Dedifferentiated amniotic fluid mesenchymal stem cell (primary cell): ENCODE results near the gene PLIN1.
"Not testable (repeated sequence)": the region's sequence is repeated elsewhere in the genome, so short reads cannot be mapped to it uniquely, and the experiment has no call there.

Experiments used
- DNase-seq: peaks from one replicate; pipeline ENCODE4 v3.0.0-alpha.2; 2016; ENCODE audit errors: extremely low spot score

PLIN1 gene, protein sequence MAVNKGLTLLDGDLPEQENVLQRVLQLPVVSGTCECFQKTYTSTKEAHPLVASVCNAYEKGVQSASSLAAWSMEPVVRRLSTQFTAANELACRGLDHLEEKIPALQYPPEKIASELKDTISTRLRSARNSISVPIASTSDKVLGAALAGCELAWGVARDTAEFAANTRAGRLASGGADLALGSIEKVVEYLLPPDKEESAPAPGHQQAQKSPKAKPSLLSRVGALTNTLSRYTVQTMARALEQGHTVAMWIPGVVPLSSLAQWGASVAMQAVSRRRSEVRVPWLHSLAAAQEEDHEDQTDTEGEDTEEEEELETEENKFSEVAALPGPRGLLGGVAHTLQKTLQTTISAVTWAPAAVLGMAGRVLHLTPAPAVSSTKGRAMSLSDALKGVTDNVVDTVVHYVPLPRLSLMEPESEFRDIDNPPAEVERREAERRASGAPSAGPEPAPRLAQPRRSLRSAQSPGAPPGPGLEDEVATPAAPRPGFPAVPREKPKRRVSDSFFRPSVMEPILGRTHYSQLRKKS

DNA sequence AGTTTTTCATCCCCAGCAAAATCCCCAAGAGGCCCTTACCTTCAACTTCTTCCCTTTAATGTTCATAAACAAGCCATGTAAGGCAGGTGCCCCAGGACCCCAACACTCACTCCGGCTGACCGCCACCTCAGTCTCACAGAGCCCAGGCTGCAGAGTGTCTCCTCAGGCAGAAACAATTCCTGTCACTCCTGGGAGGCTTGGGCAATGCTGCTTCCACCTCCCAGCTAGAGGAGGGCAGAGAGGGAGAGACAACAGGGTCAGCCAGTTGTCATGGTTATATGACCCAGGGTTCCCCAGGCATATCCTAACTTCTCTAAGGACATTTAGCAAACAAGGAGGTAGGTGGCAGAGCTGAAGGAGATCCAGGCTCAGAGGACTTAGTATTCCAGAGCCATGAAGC, at the start of gene PLIN1:
Gene PLIN1 (minus strand): TSS at position 156 of the 400 bp plus-strand sequence. CDS start 1,878 bp downstream, outside the sequence.
- no peak for DNase-seq

DNA sequence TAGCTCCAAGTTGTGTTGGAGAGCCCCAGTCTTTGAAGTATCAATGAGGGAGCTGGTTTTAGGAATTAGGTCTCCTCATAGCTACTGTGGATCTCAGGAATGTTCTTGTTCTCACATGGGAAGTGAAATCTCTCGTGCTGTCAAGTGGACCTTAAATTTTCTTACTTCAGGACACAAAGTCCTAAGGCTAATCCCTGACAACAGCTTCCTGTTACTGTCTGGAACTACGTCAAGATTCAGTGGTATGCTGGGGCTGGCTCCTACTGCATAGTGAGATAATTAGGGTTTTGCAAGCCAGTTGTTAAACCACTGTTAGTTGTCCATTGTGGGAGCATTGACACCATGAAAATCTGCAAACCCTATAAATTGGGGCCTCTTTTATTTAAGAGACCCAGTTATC, 49.1 kb upstream of the PLIN1 start:
- DNase-seq = no peak

DNA sequence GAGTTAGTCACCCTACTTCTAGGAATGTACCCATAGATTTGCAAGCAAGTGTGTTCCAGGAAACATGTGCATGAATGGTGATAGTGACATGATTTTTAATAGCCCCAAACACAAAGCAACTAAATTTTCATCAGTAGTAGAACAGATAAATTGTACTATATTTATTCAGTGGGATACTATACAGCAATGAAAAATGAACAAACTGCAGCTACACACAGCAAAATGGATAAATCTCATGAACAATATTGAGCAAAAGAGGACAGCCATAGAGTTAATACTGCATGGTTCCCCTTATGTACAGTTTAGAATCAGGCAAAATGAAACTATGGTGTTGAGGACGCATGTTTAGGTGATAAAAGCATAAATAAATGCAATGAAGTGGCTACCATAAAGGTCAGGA, 45.9 kb upstream of the PLIN1 start:
- no peak for DNase-seq

DNA sequence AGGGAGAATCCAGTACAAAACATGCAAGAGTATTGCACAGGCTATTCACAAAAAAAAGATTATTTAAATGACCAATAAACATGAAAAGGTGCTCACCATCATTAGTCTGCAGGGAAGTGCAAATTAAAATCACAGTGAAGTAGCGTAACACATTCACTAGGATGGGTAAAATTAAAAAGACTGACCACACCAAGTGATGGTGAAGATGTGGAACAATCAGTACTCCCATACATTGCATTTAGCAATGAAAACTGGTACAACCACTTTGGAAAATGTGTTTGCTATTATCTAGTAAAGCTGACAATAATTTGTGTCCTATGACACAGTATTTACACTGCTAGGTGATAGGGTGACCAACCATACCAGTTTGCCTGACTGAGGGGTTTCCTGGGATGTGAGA, 45.5 kb upstream of the PLIN1 start:
- DNase-seq = no peak

DNA sequence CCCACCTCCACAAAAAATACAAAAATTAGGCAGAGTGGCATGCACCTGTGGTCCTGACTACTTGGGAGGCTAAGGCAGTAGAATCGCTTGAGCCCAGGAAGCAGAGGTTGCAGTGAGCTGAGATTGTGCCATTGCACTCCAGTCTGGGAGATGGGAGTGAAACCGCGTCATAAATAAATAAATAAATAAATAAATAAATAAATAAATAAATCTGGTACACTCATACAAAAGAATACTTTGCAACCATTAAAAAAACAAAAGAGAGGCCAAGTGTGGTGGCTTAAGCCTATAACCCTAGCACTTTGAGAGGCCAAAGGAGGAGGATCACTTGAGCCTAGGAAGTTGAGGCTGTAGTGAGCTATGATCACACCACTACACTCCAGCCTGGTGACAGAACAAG, 43.9 kb upstream of the PLIN1 start:
- DNase-seq = no peak

DNA sequence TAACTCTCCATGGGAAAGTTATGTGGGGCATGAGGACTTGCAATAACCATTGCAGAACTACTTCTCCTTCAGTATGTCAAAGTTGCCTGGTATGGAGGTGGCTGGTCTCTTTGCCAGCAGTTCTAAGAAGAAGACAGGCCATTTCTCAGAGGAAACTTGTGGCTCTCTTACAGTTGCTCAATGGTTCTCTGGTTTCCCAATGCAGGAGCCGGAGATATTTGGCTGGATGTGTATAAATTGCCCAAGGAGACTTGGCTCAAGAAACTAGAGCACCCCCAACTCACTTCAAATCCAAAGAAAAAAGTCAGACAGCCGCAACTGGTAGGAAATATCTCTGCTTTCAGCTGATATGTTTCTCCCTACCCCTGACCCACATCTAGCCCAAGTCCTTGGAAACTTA, 35.6 kb upstream of the PLIN1 start:
- no peak for DNase-seq

DNA sequence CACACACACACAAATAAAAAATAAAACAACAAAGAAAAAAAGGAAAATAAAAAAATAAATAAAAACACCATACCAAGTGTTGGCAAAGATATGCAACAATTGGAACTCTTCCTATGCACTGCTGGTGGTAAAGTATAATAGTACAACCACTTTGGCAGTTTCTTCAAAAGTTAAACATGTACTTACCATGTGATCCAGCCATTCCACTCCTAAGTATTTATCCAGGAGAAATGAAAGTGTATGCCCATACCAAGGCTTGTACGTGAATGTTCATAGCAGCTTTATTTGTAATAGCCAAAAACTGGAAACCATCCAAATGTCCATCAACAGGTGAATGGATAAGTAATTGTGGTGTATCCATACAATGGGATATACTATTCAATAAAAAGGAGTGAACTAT, 28.4 kb upstream of the PLIN1 start:
- no peak for DNase-seq

DNA sequence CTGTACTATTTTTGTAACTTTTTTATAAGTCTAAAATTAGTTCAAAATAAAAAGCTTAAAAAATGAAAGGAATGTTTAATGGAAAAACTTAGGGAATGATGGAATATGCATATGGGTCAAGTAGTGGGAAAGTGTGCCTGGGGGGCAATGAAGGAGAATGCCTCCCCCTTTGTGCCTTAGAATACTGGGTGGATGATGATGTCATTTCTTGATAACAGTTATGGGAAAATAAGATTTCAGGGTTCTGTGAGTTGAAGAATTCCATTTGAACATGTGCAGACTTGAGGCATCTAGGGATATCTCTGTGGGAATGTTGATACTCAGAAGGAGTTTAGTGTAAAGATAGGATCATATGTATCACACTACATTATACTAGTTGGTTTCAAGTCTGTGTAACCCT, 25.2 kb upstream of the PLIN1 start:
- no peak for DNase-seq

DNA sequence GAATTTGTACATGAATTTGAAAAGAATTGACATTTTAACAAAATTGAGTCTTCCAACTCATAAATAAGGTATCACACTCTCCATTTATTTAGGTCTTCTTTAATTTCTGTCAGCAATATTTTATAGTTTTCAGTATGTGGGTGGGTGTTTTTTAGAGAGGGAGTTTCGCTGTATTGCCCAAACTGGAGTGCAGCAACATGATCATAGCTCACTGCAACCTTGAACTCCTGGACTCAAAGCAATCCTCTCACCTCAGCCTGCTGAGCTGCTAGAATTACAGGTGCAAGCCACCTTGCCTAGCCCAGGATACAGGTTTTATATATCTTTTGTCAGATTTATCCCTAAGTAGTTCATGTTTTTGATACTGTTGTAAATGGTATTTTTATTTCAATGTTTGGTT, 16.0 kb upstream of the PLIN1 start:
- no peak for DNase-seq

DNA sequence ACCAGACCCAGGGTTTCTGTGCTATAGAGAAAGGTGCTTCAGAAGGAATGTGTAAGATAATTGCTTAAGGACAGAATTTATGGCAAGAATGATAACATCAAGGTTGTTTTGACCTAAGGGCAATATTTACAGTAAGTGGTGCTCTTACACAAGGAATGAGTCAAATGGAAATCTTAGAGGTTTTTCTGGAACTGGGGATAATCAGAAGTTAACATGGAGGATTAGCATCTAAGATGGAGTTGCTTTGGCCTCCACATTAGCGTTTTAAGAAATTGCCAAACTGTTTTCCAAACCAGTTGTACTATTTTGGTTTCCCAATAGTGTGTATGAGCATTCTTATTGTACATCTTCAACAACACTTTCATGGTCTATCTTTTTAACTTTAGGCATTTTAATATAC, 14.5 kb upstream of the PLIN1 start:
- DNase-seq = no peak

DNA sequence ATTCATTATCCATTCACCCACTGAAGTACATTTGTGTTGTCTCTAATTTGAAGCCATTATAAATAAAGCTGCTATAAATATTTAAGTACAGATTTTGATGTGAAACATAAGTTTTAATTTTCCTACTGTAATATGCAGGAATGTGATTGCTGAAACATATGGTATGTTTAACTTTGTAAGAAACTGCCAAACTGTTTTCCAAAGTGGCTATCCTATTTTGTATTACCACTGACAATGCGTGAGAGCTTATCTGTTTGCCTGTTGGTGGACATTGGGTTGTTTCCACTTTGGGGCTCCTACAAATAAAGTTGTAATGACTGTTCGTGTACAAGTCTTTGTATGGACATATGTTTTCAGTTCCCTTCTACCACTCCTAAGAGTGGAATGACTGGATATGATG, 13.9 kb upstream of the PLIN1 start:
- DNase-seq = no peak

DNA sequence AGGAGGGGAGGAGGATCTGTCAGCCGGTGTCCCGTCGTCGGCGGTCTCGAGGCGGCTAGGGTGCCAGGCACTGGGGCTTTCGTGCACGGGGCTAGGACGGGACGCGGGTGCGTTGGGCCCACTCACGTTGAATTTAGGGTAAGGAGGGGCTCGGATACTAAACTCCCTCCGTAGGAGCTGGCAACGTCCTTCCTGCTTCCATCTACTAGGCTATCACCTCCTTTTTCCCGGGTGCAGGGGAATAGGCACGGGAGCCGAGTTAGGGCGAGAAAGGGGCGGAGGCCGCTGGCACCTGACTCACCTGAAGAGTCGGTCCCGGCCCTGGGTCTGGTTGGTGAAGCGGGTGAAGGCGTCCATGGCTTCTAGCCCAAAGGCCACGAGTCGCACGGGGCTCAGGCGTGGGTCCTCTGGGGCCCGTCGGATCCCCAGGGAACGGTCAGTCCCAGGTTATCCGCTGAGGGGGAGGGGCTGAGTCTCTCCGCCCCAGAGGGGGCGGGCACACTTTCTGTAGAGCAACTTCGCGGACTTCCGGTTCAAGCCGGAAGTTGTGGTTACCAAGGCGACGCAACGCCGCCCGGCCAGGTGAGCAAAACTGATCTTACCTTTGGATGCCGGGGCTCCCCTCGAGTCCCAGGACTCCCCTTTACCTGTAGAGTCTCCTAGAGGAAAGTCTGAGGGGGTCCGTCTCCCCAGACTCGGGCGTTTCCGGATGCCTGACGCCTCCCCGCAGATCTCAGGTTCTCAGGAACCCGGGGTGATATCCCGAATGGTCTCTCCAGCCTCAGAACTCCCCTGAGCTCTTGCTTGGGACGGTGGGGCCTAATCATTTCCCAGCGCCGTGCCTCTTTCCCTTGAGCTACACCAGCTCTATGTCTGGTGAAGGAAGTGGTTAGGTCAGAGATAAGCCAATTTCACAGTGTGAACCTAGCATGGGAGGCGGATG, 11.4 kb upstream of the PLIN1 start, which contains the start of the genes PEX11A and WDR93:
Gene PEX11A (minus strand): TSS at position 479 of the 943 bp plus-strand sequence. CDS start 122 bp downstream, at position 357.
Gene WDR93 (plus strand): TSS at position 536 of the 943 bp plus-strand sequence. CDS start 10,936 bp downstream, outside the sequence.
- DNase-seq = peak; percentile 26

DNA sequence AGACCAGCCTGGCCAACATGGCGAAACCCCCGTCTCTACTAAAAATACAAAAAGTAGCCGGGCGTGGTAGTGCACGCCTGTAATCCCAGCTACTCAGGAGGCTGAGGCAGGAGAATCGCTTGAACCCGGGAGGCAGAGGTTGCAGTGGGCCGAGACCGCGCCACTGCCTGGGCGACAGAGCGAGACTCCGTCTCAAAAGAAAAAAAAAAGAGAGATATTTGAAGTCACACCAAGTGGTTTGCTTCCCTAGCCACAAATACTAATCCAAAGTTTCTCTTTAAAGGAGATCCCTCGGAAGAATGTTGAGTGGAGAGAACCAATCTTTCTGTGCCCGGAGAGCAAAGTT, 10.7 kb upstream of the PLIN1 start:
- not testable (repeated sequence) for DNase-seq

DNA sequence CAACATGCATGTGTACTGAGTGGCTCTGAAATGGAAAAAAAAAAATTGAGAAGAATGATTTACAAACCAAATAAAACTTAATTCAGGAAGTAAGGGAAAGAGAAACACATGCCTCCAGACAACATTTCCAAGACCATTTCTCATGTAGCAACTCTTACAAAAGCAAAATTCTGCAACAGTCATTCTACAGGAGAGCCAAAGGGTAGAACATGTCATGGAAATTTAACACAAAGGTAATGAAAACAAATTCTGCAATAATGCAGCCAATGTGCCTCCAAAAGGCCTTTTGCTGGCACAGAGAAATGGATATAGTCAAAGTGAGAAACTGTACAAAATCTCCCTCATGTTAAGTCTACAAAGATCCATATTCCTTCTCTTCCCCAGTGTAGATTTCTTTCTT, 7.4 kb upstream of the PLIN1 start:
- DNase-seq = no peak

DNA sequence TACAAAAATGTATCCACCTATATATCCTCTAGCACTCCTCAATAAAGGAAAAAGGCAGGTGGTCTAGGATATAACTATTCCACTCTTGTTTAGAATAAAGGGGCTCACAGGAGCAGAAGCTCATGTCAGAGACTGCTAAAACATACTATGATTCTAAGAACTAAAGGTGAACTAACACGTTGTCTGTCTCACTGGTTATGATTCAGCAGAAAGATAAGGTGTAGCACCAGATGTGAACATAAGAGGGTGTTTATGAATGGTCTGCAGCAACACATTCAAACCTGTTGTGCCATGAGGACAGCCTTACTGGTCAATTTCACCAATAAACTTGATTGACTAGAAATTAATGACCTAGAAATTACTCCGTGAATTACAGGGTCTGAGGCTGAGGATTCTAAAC, 6.8 kb upstream of the PLIN1 start:
- DNase-seq = no peak

DNA sequence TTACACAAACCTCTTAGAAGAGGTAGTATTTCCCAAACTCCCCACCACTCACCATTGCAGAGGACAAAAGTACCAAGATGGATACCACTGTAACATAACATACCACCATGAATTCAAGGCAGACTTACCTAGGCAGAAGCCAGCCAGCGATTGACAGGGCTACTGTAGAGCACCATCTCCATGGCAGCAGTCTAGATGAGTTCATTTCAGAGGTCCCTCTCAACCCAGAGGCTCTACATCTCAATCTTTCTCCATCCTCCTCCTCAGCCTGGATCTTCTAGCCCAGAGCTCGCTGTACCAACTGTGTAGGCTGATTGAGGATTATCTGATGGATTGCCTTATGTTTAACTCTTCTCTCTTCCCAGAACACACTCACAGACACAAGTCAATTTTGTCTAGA, 2.0 kb upstream of the PLIN1 start:
- DNase-seq = no peak

DNA sequence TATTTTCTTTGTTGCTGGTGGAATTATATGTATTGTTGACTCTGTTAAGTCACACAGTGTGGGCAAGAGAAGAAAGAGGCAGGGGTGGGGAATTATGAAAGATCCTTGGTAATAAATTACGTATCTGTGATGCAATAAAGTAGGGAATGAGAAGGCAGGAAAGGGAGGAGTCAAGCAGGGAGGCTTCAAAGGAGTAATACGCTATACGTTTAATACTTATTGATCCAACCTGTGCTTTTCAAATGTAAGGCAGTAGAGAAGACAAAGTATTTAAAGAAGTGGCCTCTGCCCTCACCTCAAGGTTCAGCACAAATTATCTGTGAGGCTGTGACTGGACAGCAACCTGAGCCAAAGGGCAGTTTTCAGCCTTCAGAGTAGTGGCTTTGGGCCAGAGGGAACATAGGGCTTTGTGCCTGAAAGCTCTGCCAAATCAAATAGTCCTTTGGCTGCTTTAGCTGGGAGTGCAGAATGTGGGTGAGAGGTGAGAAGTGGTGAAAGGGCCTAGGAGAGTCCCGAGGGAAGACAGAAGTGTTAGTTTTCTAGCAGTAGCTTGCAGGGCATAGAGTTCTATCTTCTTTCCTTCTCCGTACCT, 1.2 kb upstream of the PLIN1 start:
- DNase-seq = peak; percentile 43

DNA sequence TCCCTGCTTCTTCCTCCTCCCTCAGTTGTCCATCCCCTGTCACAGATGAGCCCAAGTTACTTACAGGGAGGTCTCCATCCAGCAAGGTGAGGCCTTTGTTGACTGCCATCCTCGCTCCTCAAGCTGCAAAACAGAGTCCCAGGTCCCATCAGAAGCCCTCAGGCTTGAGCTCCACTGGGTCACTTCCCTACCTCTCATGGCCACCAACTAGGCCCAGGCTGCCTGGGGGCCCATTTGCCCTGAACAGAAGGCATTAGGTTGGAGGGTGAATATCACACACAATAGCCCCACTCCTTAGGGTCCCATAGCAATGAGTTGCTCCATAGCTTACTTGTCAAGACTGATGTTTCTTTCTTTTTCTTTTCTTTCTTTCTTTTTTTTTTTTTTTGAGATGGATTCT, 1.8 kb downstream of the PLIN1 start:
- no peak for DNase-seq

DNA sequence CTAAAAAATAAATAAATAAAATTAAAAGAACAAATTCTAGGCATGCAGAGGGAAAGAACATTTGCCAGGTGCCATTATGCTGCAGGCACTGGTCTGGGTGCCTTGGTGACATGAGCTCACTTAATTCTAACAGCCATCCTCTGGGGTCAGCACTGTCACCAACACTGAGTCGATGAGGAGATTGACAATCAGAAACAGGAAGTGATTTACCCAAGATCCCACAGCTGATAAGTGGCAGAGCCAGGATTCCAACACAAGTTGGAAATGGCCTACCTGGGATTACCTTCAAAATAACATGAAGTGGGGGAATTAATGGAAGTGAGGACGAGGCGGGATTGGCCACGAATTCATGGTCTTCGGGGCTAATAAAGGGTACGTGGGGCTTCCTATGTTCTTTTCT, 3.6 kb downstream of the PLIN1 start:
- DNase-seq = no peak

DNA sequence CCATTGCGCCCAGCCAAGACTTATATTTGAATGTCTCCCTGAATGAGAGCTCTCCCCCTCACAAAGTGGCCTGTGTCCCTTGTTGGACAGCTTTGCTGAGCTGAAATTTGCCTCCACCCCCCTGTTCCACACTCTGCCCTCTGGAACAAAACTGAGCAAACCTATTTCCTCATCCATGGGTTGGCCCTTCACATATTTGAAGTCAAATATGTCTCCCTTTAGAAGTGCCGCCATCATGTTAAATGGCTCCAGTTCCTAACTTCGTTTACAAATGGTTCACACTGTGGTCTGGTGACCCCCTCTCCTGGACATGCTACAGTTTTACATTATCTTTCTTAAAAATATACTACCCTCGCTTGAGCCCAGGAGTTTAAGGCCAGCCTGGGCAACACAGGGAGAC, 4.6 kb downstream of the PLIN1 start:
- no peak for DNase-seq

DNA sequence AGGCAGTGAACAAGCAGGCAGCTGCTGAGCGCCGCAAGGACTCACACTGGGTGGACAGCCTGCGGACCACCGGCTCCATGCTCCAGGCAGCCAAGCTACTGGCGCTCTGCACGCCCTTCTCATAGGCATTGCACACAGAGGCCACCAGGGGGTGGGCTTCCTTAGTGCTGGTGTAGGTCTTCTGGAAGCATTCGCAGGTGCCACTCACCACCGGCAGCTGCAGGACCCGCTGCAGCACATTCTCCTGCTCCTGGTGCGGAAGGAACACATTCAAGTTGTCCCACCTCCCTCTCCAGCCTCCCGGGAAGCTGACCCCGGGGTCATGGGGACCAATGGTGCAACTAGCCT, 6.0 kb downstream of the PLIN1 start:
- no peak for DNase-seq
